Muscle of back (tissue), 11 donors: Measurements from ENCODE around the gene ORC2. TPM values are rescaled to one million over a fixed set of nuclear protein-coding genes. Genes with fewer than 3 reads are reported as not detected.
"Not testable (repeated sequence)": the region's sequence is repeated elsewhere in the genome, so short reads cannot be mapped to it uniquely, and the experiment has no call there.

ENCODE experiments used
- DNase-seq, 3 donors: peaks; one replicate each; pipeline versions ENCODE4 v3.0.0 to v3.0.0-alpha.2; 2013
- polyA plus RNA-seq, 10 donors: library from polyadenylated mRNA; unstranded; fragments of 120-200 nt; gene quantifications; one replicate each; pipeline ENCODE4 v1.2.1, GENCODE V29; 2013; ENCODE audit not compliant: insufficient read length in 10 of 10

Gene ORC2
- polyA plus RNA-seq, 10 donors = 12.5 to 24.3 (median 16.7) TPM

DNA sequence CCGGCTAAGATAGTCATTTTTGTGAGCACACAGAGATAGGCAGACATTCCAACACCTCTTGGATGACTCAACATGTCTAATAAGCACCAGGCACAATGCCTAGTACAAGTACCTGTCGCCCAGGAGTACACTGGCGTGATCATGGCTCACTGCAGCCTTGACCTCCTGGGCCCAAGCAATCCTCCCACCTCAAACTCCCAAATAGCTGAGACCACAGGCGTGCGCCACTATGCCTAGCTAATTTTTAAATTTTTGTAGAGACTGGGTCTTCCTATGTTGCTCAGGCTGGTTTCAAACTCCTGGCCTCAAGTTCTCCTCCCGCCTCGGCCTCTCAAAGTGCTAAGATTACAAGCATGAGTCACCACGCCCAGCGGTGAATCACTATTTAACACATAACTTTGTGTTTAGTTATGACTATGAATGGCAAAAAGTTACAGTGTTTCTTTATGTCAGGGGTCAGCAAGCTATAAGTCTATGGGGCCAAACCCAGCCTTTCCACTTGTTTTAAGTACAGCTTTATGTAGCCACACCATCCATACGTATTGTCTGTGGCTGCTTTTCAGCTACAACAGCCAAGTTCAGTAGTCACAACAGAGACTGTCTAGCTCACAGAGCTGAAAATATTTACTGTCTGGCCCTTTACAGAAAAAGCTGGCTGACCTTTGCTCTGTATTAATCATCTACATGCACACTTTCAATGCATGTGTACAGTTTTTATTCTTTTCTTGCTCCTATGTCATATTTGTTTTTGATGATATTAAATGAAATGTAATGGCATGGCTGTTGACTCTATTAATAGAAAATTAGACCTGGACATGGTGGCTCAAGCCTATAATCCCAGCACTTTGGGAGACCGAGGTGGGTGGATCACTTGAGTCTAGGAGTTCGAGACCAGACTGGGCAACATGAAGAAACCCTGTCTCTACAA is 18.7 kb downstream of the ORC2 start:
- DNase-seq = peak in 1 of 3 donors; percentile 67

DNA sequence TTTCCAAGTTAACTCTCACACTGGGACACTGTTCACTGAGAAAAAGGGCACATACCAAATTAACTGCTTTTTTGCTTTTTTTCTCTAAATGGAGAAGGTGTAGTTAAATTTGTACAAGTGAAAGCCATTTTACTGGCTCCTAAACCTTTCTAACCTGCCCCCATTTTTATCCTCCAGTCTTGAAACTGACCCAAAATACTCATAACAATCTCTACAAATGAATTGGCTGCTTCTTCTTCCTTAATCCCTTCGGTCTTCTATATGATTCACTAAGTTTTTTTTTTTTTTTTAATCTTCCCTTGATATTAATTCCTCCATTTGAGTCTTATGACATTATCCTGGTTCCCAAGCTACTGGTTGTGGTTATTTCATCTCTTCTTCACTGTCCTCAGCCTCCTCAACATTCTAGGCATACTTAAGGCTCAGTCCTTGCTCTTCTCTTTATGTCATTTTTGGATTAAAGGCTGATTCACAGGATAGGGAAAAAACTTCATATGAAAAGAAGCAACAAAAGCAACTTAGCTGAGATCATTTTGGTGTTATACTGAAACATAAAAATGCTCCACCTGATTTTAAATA is 19.8 kb downstream of the ORC2 start:
- no peak for DNase-seq

DNA sequence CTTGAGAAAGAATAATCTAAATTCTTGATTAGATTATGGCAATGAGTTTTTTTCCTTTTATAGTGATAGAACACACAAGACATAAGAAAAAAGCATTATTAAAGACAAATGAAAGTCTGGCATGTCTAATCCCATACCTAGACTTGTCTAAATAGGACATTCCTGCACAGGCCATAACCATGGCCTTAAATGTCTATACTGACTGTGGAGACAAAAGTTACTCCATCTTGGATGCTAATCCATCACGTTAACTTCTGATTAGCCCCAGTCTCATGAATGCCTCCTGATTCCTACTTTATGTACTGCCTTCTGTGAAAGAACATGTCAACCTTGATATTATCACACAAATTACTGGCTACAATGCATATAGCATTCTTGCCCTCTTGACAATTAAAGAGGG is 23.6 kb downstream of the ORC2 start:
- no peak for DNase-seq

DNA sequence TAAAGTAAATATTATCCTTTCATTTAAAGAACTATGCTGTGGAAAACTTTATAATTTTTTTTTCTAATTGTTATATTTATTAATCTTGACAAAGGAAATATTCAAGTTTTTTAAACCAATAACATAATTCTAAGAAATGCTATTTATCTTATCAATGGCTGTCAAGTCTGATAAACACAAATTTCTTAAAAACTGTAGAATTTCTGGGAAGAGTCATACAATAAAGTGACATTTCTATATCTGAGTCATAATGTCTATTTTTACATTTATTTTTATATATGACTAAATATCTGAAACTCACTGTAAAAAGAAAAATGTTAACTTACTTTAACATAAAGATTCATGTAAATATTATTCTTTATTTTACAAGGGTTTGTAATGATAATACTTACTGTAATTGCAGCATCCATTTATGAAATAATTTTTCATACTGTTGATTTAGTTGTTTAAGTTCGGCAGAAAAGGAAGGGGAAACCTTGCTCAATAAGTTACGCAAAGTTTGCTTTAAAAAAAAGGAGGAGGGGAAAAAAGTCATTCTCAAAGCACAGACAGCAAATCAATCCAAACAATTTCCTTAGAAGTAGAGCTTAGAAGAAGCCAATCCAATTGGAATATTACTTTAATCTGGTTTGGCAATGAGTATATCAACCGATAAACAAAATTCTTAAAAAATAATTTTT is 32.4 kb downstream of the ORC2 start:
- DNase-seq = no peak

DNA sequence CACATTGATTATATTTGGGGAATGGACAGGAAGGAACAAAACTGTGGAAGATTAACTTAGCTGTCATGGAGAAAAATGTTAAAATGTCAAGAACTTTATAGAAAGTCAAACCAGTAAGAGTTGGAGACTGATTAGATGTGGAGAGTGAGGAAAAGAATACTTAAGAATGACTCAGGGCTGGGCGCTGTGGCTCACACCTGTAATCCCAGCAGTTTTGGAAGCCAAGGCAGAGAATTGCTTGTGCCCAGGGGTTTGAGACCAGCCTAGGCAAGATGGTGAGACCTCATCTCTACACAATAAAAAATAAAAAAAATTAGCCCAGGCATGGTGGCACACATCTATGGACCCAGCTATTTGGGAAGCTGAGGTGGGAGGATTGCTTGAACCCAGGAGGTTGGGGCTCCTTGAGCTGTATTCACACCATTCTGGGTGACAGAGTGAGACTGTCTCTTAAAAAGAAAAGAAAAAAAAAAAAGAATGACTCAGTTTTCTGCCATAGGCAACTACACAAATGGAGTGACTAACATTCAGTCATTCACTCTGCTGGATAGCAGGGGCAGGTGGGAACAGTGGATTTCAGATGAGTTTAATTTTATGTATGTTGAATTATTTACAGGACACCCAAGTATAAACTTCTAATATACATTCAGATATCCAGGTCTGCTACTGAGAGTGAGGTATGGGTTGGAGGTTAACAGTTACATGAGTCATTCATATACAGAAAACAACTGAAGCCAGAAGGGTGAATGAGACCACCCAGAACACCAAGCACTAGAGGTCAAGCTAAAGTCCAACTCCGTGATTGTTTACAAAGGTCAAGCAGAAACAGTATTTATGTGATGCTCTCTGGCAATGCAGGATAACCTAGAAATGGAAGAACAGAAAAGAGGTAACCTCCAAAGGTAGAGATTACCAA is 33.9 kb downstream of the ORC2 start:
- no peak for DNase-seq

DNA sequence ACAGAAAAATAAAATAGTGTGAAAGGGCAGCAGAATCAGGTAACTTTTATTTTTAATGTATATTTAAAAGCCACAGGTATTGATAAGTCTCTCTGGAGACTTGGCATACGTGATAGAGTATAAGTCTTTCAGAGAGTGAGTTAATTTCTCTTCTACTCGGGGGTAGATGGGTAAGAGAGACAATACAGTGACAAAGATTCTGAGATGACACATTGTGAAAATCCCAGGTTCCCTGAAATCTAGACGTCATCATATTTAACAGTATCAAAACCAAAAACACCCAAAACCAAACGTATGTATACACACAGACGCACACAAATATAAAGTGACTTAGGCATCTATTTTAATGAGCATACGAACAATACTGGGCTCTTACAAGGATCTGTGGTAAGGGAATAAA is 41.0 kb downstream of the ORC2 start:
- DNase-seq = no peak

DNA sequence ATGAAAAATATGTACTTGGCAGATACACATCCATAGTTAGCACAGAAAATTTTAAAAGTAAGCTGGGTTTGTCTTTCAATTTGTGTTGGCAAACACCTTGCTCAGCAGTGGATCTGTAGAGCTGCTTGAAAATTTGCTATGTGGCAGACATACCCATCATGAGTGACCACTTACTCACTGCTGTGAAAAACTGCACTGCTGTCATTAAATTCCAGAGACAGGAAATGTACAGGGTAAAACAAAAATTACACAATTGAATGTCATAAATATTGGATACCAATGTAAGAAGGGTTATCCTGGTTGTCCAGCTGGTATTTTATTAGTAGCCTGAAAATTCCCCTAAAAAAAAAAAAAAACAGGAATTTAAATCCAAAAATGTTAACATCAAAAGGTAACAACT is 49.8 kb downstream of the ORC2 start:
- DNase-seq = peak in 1 of 3 donors; percentile 20

DNA sequence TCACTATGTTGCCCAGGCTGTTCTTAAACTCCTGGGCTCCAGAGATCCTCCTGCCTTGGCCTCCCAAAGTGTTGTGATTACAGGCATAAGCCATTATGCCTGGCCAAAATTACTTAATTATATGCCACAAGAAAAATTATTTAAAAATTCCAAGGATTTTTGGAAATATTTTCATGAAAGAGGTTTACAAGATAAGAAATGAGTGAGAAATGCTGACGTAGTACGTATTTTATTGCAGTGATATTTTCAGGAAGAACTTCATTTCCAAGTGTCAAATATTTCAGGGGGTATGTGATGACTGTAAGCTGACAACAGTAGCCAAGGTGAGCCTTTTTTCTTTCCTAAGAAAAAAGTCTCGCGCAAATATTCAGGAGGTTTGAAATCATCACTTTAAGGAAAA is 53.5 kb downstream of the ORC2 start:
- DNase-seq = no peak

DNA sequence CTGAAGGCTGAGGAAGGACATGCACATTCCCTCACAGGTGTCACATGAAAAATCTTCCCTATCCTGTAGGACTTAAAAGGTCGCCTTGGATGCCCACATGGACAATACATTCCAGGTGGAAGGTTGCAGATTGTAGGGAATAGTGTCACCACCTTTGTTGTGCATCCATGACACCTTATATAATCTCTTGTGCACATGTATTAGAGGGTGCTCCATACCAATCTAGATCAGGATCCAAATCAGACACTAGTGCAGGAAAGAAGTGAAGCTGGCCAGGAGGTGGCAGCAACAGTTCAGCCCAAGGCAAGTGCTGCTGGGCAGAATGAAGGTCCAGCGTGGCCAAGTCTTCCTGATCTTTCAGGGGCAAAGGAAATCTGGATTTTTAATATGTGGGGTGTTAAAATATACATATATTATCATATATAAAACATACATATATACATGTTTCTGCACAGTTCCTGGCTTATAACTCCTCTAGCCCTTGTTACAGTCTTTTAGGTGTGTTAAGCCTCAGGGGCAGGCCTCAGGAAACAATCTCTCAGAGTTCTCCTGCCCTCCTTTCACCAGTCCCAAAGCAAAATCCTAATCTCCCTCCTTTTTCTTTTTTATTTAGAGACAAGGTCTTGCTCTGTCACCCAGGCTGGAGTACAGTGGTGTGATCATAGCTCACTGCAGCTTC is 57.7 kb downstream of the ORC2 start:
- peak; percentile 37 to 74 (median 58) for DNase-seq

DNA sequence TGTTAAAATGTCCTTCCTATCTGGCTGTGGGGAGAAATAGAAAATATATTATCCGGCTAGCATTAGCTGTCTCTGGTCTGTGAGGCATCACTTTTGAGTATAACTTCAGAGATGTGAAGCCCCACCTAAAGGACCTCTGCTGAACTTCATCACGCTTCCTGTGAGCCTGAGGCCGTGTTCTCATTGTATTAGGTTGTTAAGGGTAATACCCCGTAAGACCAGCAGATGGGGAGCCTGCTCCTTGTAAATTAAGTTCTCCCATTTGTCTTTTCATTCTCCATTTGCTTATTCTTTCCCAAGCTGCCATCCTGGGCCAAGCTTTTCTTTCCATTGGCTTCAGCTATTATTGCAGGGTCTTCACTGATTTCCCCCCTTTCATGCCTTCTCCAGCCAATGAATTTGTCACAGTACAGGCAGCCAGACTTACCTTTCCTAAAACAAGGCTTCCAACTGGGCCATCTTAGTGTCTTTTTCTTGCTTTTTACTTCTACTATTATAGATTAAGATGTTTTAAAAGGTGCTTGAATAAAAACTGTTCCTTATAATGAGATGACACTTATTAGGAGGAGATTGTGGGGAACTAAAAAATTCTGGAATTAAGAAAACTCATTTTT is 61.9 kb downstream of the ORC2 start:
- peak; percentile 70 to 87 (median 74) for DNase-seq

DNA sequence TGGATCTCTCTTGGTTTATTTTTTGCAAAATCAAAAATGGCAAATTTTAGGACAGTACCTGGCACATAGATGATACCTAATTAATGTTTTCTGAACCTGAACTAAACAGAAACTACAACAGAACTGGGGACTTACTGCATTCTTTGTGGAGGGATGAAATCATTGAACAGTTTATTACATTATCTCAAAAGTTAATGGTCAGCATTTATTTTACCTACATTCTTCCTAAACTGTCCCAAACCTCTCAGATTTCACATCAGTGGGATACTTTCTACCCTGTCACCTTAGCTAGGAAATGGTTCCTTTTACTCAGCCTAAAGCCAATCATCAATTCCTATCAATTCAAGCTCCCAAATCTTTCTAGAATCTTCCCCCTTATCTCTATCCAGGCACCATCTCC is 64.0 kb downstream of the ORC2 start:
- DNase-seq = no peak

DNA sequence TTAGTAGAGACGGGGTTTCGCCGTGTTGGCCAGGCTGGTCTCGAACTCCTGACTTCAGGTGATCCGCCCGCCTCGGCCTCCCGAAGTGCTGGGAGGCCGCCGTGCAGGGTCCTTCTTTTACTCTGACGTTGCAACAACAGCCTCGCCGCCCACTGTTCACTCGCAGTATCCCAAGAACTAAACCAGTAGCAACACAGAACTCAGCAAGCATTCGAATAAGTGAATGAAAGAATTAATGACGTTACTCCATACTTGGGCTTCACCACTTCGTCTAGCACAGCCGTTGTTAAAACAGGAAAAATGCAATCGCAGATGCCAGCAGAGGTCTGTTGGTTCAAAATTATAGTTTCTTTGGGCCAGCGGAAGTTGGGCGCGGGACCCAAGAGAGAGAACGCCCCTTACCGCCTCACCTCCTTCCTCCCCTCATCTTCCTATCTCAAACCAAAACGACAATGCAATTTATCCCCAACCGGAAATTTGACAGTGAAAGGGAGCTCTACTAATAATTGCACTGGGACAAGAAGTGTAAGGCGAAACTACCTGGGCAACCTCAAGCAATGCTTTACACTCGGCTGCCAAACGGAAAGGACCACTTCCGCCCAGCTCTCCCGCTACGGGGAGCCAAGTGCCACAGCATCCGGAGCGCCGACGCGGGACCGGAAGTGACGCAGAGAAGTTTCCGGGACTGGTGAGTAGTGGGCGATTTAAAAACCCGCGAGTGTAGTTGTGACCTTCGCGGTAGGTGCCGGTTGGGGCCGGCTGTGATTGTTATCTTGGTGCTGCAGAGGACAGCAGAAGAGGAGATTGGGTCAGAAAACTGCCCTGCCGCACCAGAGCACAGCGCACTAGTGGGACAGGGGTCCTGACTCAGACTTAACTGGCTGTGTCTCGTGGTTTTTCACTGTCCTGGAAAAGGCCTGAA is 74.5 kb downstream of the ORC2 start, which contains the start of the genes NIF3L1 and PPIL3:
Gene NIF3L1, plus strand, starts transcription at position 668 of the 922 bp plus-strand sequence. CDS start 2,573 bp downstream, outside the sequence.
Gene PPIL3, minus strand, starts transcription at position 374 of the 922 bp plus-strand sequence. CDS start 1,462 bp downstream, outside the sequence.
- peak; percentile 98 to 99 (median 98) for DNase-seq

DNA sequence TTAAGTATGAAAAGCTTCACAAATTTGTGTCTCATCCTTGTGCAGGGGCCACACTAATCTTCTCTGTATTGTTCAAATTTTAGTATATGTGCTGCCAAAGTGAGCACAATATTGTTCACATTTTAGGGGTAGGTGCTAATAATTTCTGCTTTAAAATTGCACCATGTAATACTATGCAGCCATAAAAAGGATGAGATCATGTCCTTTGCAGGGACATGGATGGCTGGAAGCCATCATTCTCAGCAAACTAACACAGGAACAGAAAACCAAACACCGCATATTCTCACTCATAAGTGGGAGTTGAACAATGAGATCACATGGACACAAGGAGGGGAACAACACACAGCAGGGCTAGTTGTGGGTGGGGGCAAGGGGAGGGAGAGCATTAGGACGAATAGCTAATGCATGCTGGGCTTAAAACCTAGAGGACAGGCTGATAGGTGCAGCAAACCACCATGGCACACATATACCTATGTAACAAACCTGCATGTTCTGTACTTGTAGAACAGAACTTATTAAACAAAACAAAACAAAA is 81.7 kb downstream of the ORC2 start:
- not testable (repeated sequence) for DNase-seq

DNA sequence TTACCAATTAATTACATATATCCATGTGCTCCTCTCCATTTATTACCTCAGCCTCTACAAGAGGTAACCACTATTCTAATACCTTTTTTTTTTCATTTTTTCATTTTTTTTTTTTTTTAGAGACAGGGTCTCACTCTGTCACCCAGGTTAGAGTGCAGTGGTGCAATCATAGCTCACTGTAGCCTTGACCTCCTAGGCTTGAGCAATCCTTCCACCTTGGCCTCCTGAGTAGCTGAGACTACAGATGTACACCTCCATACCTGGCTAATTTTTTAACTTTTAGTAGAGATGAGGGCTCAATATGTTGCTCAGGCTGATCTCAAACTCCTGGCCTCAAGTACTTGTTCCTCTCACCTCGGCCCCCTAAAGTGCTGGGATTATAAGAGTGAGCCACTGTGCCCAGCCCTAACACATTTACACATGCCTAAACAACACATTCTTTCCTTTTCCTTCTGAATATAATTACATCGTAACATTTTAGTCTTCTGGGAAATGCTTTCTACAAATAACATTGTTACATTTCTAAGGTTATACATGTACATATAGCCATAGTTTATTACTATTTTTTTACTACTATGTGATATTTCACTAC is 85.1 kb downstream of the ORC2 start:
- DNase-seq = no peak

DNA sequence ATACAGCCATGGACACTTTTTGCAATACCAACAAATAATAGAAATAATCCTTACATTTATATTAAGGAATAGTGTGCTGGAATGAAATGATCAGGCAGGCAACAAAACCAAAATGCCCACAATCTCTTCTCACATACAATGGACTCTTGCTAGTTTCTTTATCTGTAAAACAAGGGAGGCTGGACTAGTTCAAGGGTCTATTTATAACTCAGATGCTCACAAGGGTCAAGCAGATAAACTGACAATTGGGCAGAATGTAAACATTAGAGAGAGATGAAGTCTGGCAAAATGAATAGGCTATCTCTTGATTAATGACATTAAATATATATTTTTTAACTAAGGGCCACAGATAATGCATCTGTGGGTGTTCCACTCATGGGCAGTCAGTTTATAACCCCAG is 86.0 kb downstream of the ORC2 start:
- DNase-seq = no peak

DNA sequence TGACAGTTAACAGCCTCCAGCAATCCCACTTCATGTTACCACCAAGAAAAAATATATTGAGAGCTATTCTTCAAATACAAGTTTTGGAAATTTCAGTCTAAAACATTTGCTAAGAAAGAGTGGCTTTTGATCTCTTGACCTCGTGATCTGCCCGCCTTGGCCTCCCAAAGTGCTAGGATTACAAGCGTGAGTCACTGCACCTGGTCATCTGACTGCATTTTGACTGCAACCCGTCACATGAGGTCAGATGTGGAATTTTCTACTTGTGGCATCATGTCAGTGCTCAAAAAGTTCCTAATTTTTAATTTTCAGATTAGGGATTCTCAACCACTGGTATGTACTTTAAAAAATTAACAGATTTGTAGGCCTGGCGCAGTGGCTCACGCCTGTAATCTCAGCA is 89.9 kb downstream of the ORC2 start:
- no peak for DNase-seq

DNA sequence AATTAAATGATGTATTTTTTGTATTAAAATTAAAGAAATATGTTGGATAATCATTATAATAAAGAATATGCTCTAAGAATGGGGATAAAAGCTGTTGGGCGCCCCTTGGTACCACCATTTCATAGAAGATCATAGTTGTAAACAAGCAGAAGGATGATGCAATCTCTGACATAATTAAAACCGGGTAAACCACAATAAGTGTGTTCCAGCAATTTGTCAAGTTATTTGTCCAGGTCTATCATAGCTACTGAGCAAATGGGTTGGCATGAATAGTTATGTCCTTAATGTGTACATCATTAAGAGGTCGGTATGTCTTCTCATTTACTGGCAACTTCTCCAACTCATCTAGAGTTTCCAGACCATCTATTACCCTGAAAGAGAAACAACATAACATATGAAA is 92.3 kb downstream of the ORC2 start:
- no peak for DNase-seq

DNA sequence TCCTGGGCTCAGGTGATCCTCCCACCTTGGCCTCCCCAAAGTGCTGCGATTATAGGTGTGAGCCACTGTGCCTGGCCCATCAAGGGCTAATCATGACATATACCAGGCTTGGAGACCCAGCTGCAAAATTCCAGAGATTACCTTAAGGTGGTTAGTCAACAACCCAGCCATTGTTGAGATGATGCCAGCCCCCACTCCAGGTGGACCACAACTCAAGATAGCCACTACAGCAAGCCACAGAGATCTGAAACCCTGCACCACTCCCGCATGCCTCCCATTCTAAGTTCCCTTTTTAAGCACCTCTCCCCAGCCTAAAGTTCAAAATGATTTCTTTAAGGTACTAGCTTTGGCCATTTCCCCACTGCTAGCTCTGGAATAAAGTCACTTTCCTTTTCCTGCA is 94.4 kb downstream of the ORC2 start:
- DNase-seq = no peak
